Omental fat pad (tissue), 4 donors: ENCODE results near the gene NRSN2. TPM values are rescaled to one million over a fixed set of nuclear protein-coding genes. Genes with fewer than 3 reads are reported as not detected.

Experiments
- ATAC-seq: fragments of 150-250 bp; one replicate; pipeline ENCODE4 v1.9.1; 2016; ENCODE audit warnings: mild to moderate bottlenecking, moderate library complexity; ENCODE audit not compliant: low FRiP score
- DNase-seq: peaks from one replicate; pipeline ENCODE4 v3.0.0-alpha.2; 2019; ENCODE audit warnings: low spot score
- total RNA-seq, 4 donors: library from RNA; depleted of rRNA; stranded (reverse); fragments of >200 nt; gene quantifications; one replicate each; pipeline ENCODE4 v1.1.0, GENCODE V29; 2016
- TF ChIP-seq, protein P1 (sequence below), 3 donors: fragments of 450-650 bp; IDR thresholded peaks; one replicate each; pipeline ENCODE4 v1.5.1; 2016 to 2017; ENCODE audit warnings: antibody characterized with exemption in 3 of 3, mild to moderate bottlenecking in 3 of 3, moderate library complexity in 2 of 3

NRSN2 gene
- total RNA-seq, 4 donors from 2014 or later, result 12.6 to 19.1 (median 15.8) TPM

DNA sequence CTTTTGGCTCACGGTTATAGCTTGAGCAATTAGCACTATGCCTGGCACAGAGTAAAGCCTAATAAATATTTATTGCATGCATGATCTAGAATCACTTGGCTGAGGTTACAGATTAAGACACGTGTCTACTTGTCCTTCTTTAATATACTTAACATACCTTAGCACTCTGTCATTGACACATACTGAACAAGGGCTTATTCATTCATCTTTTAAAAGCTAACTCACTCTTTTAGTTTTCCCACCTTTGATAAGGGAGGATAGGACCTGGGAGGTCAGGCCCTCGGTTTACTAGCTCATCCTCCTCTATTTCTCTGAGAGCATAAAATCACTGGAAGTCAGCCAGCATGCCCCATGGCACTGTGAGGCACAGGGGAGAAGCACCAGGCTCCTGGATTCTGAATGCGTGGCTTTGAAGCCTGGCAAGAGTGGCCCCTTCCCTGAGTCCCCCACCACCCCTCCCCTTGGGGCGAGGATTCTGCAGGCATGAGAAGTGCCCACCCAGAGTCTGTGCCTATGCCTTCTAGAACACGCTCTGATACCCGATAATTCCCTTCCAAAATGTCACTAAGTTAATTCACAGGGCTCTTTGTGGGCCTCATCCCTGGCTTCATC is 38.4 kb upstream of the NRSN2 start:
- TF ChIP-seq, protein P1, sequence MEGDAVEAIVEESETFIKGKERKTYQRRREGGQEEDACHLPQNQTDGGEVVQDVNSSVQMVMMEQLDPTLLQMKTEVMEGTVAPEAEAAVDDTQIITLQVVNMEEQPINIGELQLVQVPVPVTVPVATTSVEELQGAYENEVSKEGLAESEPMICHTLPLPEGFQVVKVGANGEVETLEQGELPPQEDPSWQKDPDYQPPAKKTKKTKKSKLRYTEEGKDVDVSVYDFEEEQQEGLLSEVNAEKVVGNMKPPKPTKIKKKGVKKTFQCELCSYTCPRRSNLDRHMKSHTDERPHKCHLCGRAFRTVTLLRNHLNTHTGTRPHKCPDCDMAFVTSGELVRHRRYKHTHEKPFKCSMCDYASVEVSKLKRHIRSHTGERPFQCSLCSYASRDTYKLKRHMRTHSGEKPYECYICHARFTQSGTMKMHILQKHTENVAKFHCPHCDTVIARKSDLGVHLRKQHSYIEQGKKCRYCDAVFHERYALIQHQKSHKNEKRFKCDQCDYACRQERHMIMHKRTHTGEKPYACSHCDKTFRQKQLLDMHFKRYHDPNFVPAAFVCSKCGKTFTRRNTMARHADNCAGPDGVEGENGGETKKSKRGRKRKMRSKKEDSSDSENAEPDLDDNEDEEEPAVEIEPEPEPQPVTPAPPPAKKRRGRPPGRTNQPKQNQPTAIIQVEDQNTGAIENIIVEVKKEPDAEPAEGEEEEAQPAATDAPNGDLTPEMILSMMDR (IDR thresholded peaks at IDR 0.05), result no peak
- ATAC-seq (no peak), DNase-seq (no peak)

DNA sequence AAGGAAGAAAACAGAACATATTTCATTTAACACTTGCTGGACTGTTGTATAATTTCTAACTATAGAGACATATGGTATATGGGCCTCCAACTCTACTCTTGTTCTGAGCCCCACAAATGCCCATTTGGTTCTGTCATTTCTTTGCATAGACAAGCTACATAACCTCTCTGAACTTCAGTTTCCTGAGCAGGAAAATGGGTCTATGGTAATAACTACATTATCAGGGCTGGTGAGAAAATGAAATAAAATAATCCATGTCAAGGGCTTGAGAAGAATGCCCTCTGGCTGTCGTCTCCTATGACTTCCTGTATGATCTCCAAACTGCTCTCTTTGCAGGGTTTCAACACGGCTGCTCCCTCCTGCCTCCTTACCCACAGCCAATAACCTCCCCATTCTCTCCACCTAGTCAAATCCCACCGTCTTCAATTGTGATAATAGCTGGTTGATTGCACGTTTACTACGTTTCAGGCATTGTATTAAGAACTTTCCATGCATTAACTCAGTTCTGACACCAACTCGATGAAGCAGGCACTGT is 37.5 kb upstream of the NRSN2 start:
- no peak for ATAC-seq
- DNase-seq, result no peak
- TF ChIP-seq, protein P1 (IDR thresholded peaks at IDR 0.05), result no peak

DNA sequence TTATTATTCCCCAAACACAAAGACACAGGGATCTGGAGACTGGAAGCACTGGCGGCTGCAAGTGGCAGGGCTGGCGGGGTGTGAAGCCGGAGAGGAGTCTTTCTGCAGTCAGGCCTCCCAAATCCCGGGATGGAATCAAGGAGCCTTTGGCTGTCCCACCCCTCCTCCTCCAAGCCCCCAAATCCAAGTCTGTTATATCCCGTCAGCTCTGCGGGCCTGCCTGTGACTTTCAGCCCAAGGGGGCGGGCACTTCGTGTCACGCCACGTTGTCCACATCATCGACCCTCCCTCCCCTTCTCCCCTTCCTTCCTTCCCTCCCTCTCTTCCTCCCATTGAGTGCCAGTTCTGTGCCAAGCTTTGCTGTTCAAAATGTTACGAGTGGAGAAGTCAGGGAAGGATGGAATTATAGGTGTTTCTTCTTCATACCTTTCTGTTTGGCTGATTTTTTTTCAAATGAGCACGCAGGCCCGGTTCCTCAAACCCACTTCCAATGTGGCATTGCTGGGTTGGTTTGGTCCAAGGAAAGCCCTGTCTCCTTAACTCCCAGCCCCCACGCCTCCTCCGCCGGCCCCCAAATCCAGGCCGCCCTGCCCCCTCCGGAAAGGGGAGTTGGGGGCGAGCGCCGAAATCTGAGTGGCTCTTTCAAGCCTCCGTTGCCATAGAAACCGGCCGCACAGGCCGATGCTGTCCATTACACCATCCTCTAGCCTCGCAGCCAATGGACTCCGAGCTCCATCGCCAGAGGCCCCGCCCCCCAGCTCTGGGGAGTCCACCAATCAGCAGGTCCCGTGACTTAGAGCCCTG is 36.9 kb upstream of the NRSN2 start:
- DNase-seq, result peak; percentile 92
- TF ChIP-seq, protein P1 (IDR thresholded peaks at IDR 0.05), result no peak
- ATAC-seq, result peak; percentile 99

DNA sequence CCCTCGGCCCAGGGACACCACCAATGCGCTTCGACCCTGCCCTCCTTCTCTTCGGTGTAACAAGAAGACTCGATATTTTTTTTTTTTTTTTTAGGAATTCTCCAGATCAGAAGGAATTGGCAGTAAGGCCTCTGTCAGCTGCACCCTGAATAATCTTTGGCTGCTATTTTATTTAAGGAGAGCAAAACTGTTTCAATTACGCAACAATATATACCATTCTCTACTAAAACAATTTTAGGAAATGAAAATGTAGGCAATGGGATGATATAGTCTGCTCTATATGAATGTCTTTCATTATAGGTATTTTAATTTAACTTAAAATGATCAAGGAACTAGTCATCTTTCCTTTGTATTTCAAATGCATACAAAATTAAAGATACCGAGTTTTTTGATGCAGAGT is 36.3 kb upstream of the NRSN2 start:
- ATAC-seq (no peak), DNase-seq (no peak)
- TF ChIP-seq, protein P1 (IDR thresholded peaks at IDR 0.05), result no peak

DNA sequence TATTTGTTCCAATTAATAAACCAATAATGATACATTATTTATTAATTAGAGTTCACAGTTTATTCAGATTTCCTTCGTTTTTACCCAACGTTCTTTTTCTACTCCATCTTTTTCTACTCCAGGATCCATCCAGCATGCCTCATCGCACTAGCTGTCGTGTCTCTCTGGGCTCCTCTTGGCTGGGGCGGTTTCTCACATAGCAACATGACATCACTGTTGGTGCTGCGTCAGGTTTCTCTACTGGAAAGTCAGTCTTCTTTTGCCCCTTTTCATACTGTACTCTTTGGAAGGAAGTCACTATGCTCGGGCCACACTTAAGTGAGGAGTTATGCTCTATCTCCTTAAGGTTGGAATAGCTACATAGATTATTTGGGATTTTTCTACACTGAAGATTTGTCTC is 35.3 kb upstream of the NRSN2 start:
- no peak for ATAC-seq

DNA sequence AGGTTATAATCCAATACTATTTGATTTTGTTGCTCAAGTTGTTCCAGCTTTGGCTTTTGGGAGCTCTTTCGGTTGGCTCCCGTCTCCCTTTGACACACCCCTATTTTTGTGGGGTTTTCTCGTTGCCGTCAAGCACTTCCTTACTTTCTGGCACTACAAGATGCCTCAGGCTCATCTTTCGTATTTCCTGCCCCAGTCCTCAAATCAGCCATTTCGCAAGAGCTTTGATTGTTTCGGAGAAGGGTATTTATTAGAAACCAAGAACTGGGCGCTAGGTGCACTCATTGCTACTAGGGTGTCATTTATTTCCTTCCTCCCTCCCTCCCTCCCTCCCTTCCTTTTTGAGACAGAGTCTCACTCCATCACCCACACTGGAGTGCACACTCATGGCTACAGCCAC is 34.8 kb upstream of the NRSN2 start:
- DNase-seq (no peak), ATAC-seq (no peak)
- TF ChIP-seq, protein P1 (IDR thresholded peaks at IDR 0.05), result no peak

More for the DNA sequence above, 35.3 kb upstream of the NRSN2 start:
- TF ChIP-seq, protein P1 (IDR thresholded peaks at IDR 0.05), result no peak
- no peak for DNase-seq
